ENCODE results near the gene PCCA.
"Not testable (repeated sequence)": the region's sequence is repeated elsewhere in the genome, so short reads cannot be mapped to it uniquely, and the experiment has no call there.

PCCA gene

DNA sequence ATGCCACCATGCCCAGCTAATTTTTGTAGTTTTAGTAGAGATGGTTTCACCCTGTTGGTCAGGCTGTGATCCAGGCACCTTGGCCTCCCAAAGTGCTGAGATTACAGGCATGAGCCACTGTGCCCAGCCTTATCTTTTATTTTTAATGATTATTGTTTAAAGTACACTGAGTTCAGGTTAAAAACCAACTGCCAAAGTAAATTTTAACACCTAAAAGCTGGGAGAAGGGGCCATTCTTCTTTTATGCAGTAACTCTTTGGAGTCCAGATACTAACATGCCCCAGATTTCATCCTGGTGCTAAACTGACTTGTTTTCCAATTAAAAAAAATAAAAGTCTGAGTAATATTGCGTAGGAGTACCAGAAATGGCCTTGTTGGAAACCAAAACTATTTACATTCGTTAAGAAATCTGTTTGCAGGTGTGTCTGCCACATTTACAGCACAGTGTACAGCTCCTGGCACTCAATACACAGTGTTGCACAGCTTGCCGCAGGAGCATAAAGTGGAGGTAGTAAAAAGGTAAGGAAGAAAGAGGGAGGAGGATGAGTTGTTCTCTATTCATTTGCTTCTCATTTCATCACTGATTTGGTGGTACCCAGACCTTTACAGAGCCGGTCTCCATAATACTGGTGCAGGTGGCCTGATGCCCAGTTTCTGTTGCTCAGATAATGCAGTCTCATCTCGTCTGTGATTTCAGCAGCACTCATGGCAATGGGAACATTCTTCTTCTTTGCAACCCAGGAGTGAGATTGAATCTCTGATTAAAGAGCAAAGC, 108.9 kb downstream of the PCCA start:
- no peak for DNase-seq

- no peak for DNase-seq
Observed at GRCh38 chr13:100203696-100204367, 114.9 kb downstream of the PCCA start.

GRCh38 chr13:100208002-100208401, 119.1 kb downstream of the PCCA start:
- no peak for DNase-seq

DNA sequence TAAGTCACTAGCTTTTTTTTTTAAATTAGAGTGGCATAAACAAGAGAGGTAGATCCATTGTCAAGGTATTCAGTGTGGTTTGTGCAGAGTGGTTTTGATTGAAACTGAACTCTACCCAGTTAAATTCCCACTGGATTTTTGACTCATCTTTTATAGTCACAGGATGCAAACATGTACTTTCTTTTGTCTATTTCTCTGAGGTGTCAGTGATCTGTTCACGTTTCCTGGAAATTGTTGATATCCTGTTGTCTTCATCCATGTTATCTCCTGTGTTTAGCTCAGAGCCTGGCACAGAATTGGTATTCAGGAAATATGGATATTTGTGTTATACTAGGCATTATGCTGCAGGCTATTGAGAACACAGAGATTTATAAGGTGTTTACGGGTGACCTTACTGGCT, 119.7 kb downstream of the PCCA start:
- no peak for DNase-seq

DNA sequence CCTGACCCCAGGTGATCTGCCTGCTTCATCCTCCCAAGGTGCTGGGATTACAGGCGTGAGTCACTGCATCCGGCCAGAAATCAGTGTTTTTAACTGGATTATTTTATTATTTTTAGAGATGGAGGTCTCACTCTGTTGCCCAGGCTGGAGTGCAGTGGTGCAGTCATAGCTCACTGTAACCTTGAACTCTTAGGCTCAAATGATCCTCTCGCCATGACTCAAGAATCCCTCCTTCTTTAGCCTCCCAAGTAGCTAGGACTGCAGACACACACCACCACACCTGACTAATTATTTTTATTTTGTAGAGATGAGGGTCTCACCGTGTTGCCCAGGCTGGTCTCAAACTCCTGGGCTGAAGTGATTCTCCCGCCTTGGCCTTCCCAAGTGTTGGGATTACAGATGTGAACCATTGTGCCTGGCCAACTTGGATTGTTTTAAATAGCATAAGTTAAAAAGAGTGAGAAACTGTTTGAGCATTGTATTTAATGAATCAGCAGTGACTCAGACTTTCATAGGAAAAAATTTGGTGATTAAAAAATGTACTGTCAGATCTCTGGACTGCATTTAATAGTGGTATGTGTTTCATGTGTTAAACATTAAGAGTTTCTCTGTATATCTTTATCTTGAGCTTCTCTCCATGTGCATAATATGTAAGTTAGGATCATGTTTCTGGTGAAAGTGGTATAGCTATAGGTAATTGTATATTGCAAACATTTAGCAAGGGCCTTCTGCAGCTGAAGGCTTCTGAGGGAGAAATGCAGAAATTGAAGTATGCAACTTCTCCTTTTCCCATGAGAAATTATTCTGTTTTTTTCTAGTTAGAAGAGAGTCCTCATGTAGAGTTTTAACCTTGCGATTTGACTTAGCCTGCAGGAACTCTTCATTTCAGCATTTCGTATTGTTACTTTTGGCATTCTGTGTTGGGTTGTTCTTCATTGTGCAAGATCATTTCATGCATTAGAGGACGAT, 121.2 kb downstream of the PCCA start:
- no peak for DNase-seq

DNA sequence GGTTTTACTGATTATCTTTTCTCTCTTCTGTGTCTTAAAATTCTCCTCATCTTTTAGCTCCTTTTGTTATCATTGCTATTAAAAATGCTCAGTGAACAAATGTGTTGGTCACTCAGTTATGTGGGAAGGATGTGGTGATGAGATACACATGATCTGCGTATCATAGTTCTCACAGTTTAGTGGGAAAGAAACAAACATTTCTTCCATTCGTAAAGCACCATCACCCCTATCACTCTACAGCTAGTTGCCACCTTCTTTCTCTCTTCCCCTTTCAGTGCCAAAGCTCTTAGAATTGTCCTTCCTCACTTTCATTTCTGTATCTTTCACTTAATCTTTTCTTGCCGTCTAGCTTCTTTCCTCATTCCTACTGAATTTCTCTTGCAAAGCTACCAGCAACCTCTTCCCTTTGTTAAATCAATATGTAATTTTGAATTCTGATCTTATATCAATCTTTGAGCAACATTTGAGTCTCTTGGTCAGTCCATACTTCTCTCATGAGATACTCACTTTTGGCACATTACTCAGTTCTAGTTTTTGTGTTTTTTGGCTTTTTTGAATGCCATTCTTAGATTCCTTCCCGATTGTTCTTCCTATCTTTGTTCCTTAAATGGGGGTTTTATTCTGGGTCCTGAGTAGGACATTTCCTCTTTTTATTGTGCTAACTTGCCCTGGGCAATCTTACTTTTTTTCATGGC, 122.3 kb downstream of the PCCA start:
- no peak for DNase-seq

DNA sequence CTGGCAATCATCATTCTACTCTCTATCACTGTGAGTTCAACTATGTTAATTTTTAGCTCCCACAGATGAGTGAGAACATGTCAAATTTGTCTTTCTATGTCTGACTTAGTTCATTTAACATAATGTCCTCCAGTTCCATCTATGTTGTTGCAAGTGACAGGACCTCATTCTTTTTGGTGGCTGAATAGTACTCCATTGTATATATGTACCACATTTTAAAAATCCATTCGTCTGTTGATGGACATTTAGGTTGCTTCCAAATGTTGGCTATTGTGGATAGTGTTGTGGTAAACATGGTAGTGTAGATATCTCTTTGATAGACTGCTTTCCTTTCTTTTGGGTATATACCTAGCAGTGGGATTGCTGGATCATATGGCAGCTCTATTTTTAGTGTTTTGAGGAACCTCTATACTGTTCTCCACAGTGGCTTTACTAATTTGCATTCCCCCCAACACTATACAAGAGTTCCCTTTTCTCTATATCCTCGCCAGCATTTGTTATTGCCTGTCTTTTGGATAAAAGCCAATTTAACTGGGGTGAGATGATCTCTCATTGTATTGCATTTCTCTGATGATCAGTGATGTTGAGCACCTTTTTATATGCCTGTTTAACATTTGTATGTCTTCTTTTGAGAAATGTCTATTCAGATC, 124.1 kb downstream of the PCCA start:
- DNase-seq, result no peak

- no peak for DNase-seq
Observed at GRCh38 chr13:100213576-100213975, 124.7 kb downstream of the PCCA start.

DNA sequence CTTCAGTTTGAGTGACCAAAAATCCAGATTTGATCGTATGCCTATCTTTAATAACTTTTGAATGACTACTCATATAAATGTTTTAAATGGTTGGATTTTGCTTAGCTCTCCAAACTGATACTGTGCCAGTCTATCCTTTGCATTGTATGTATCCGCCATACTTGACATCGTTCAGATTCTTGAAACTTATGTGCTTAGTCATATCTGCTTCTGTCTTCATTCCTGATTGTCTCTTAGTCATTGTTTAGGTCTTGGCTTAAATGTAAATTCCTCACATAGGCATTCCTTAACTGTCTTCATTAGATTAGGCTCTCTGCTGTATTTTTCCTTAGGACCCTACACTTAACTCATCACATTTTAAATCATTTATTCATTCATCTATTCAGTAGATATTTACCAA, 126.0 kb downstream of the PCCA start:
- DNase-seq, result no peak

DNA sequence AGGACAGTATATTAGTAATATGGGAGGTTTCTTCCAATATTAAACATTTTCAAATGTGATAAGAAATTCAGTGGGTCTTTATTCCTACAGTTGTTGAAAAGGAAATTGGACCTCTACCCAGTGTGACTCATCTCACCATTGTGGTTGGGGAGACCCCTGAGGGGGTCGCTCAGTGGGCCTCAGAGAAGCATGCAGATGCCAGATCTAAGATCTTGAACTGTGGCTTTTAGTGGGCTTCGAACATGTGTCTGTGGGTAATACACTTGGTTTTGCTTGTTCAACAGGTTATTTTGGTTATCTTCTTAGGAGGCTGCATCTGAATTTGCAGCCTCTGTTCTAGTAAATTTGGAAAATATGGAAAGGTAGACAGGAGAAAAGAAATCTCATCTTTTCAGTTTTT, 132.3 kb downstream of the PCCA start:
- no peak for DNase-seq

GRCh38 chr13:100223966-100224530, 135.2 kb downstream of the PCCA start:
- DNase-seq, result not testable (repeated sequence)

DNA sequence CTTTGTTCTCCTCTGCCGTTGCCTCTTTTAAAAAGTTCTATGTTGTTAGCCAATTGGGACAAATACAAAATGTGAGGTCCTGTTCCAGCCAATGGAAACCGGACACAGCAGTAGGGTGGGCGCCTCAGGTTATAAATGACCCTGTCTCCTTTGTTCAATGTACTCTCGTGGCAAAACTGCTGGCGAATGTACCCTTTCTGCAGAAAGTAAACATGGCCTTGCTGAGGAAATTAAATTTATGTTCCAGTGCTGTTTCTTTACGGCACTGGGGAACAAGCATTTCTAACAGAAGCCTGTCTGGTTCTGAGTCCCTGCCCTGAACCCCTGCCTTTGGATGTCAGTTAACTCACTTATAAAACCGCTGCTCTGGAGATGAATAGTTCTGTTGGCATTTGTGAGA, 140.7 kb downstream of the PCCA start:
- no peak for DNase-seq

- no peak for DNase-seq
Observed at GRCh38 chr13:100230769-100231149, 141.9 kb downstream of the PCCA start.

- DNase-seq, result no peak
Observed at GRCh38 chr13:100231176-100231575, 142.3 kb downstream of the PCCA start.

DNA sequence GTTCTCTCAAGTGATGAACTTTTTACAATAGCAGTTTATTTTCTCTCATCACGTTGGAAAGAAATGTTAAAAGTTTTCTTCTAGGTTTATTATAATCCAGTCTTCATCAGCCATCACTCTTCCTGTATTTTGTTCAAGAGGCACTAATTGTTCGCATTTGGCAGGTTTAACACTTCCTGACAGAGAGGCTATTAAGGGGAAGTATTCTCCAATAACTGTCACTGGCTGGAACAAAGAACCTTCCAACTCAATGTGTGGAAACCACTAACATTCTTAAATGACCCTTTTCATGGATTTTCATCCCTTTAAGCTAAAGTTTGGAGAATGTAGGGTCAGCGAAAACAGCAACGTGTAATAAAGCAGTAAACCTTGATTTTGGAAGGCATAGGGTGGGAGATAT, 145.1 kb downstream of the PCCA start:
- DNase-seq, result no peak

GRCh38 chr13:100234524-100235136, 145.7 kb downstream of the PCCA start:
- no peak for DNase-seq

DNA sequence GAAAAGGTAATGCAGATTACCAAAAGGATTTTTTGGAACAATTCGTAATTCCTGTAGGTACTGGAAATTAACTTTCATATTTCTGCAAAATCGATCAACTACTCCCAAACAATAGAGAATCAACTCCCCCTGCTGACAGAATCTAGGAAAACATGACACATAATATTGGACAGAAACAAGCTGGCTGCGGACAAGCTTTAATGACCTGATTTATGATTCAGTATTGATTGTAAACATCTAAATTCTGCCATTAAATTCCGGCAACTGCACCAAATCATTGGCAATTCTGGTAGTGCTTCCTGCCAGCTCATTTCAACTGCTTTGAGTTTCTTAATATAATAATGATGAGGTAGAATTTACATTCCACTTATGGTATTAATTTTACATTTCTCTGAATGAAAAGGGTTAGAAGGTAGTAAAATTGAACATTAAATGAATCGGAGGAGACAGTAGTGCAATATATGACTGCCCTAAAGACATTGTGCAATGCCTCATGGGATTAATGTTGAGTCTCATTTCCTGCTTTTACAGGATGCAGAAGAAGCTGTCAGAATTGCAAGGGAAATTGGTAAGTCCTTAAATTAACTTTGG, 146.5 kb downstream of the PCCA start:
- no peak for DNase-seq

GRCh38 chr13:100240109-100240779, 151.4 kb downstream of the PCCA start:
- no peak for DNase-seq

- DNase-seq, result no peak
Observed at GRCh38 chr13:100244431-100244830, 155.5 kb downstream of the PCCA start.

DNA sequence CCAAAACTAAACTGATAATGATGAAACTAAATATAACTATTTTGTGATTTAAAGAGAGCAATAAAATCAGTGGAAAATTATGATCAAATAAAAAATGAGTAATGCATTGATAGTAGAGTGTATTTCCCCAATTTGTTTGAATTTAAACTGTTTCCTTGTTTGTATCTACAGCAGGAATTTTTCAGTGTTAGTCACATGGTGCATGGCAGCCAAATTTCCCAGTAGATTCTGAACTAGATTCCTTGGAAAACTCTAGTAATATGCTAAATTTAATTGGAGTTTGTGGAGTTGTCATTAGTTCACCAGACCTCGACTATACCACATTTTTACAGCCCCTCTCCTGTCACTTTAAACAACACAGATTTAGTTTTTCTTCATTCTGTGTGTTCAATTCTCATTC, 156.2 kb downstream of the PCCA start:
- no peak for DNase-seq

DNA sequence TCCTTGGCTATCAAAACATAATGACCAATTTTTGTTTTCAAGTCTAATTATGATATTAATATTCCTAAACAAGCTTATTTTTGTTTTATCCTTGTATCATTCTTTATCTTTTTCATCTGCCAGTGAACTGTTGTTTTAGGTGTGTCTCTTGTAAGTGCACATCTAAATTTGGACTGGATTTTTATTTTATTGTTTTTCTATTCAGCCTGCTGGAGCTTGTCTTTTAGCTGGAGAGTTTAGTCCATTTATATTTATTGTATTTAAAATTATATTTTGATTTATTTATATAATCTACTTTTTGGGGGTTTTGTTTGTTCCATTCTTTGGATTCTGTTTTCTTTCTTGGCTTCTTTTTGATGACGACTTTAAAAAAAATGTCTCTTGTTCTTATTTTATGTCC, 159.0 kb downstream of the PCCA start:
- DNase-seq, result no peak
